IMR-90 (cell line): Measurements from ENCODE around the gene PLEKHS1. TPM values are rescaled to one million over a fixed set of nuclear protein-coding genes. Genes with fewer than 3 reads are reported as not detected.

Experiments used
- ATAC-seq: fragments of 200-7000 bp; cut with Tn5 transposase; 2 replicates; pipeline ENCODE4 v1.9.1; 2020; ENCODE audit warnings: low read depth, mild to moderate bottlenecking, moderate library complexity
- BruUV-seq: library from RNA; stranded (reverse); fragments of 400-500 nt; replicated peaks from 2 replicates; lab custom pipeline; 2021; lab: Mats Ljungman, UMichigan
- CTCF ChIA-PET: fragments of 300-600 bp; formaldehyde crosslinking; extraction: SDS; loops from one replicate; lab custom pipeline; 2021; ENCODE audit warnings: antibody characterized with exemption; lab: Yijun Ruan, JAX
- POLR2A ChIA-PET: fragments of 300-600 bp; sonication (Branson Sonifier 250); formaldehyde crosslinking; loops from one replicate; lab custom pipeline; 2022; ENCODE audit warnings: antibody characterized with exemption; ENCODE audit not compliant: unreplicated experiment; lab: Charles Lee
- DNase-seq: peaks from one replicate; pipeline ENCODE4 v3.0.0; 2013
- H2AFZ ChIP-seq: replicated peaks from 2 replicates; pipeline ENCODE3; 2013; ENCODE audit warnings: low read length, mild to moderate bottlenecking; ENCODE audit not compliant: poor library complexity
- H2AK5ac ChIP-seq: 2 replicates; pipeline ENCODE4 v1.6.1; 2013; ENCODE audit warnings: low read depth, low read length, inconsistent platforms
- H2AK9ac ChIP-seq: replicated peaks from 2 replicates; pipeline ENCODE3; 2013; ENCODE audit warnings: mild to moderate bottlenecking, low read depth, low read length, moderate library complexity; ENCODE audit not compliant: poor library complexity
- H2BK120ac ChIP-seq: 2 replicates; pipeline ENCODE4 v1.6.1; 2013; ENCODE audit warnings: low read depth, low read length, inconsistent platforms
- H2BK15ac ChIP-seq: 3 replicates; pipeline ENCODE4 v1.6.1; 2013; ENCODE audit warnings: low read depth, low read length, inconsistent platforms
- H2BK20ac ChIP-seq: 2 replicates; pipeline ENCODE4 v1.6.1; 2013; ENCODE audit warnings: low read depth, mild to moderate bottlenecking, inconsistent platforms, low read length, moderate library complexity
- H2BK5ac ChIP-seq: 2 replicates; pipeline ENCODE4 v1.6.1; 2013; ENCODE audit warnings: mild to moderate bottlenecking, low read depth, low read length, inconsistent platforms; ENCODE audit not compliant: poor library complexity, severe bottlenecking
- H3K14ac ChIP-seq: replicated peaks from 2 replicates; pipeline ENCODE4 v1.6.1; 2013; ENCODE audit warnings: low read depth, low read length, inconsistent platforms
- H3K18ac ChIP-seq: 2 replicates; pipeline ENCODE4 v1.6.1; 2013; ENCODE audit warnings: low read depth, low read length, control low read depth
- H3K23ac ChIP-seq: 2 replicates; pipeline ENCODE4 v1.6.1; 2013; ENCODE audit warnings: low read depth, low read length, inconsistent platforms
- H3K27ac ChIP-seq: 2 replicates; pipeline ENCODE4 v1.5.1; 2013; ENCODE audit warnings: mild to moderate bottlenecking, control low read depth, low read length; ENCODE audit not compliant: insufficient read depth
- H3K27me3 ChIP-seq: 2 replicates; pipeline ENCODE4 v1.6.1; 2013; ENCODE audit warnings: low read length; ENCODE audit not compliant: control insufficient read depth, insufficient read depth
- H3K36me3 ChIP-seq: 2 replicates; pipeline ENCODE4 v1.6.1; 2013; ENCODE audit warnings: low read length, mixed read lengths; ENCODE audit not compliant: control insufficient read depth, insufficient read depth
- H3K4ac ChIP-seq: 2 replicates; pipeline ENCODE4 v1.6.1; 2013; ENCODE audit warnings: low read depth, low read length, inconsistent platforms
- H3K4me1 ChIP-seq: 2 replicates; pipeline ENCODE4 v1.6.1; 2013; ENCODE audit warnings: low read length, mixed read lengths; ENCODE audit not compliant: control insufficient read depth, insufficient read depth
- H3K4me2 ChIP-seq: 2 replicates; pipeline ENCODE4 v1.6.1; 2013; ENCODE audit warnings: low read depth, mild to moderate bottlenecking, control low read depth, low read length, moderate library complexity
- H3K4me3 ChIP-seq: 2 replicates; pipeline ENCODE4 v1.5.1; 2013; ENCODE audit warnings: low read depth, mild to moderate bottlenecking, control low read depth, low read length, moderate library complexity; ENCODE audit not compliant: insufficient read depth
- H3K56ac ChIP-seq: 2 replicates; pipeline ENCODE4 v1.6.1; 2013; ENCODE audit warnings: low read length, inconsistent platforms; ENCODE audit not compliant: insufficient read depth; ENCODE audit errors: extremely low read depth
- H3K79me1 ChIP-seq, 2 experiments: 2 replicates each; pipeline ENCODE4 v1.6.1; 2013; ENCODE audit warnings: low read length in 2 of 2, inconsistent platforms in 1 of 2, low read depth in 1 of 2
- H3K9ac ChIP-seq: 2 replicates; pipeline ENCODE4 v1.6.1; 2013; ENCODE audit warnings: low read depth, low read length, control low read depth
- H3K9me1 ChIP-seq: 2 replicates; pipeline ENCODE4 v1.6.1; 2013; ENCODE audit warnings: low read length, inconsistent platforms; ENCODE audit not compliant: insufficient read depth
- H3K9me3 ChIP-seq: 2 replicates; pipeline ENCODE4 v1.6.1; 2013; ENCODE audit warnings: low read length; ENCODE audit not compliant: control insufficient read depth, insufficient read depth
- H4K20me1 ChIP-seq: 2 replicates; pipeline ENCODE4 v1.6.1; 2013; ENCODE audit warnings: low read length, inconsistent platforms; ENCODE audit not compliant: insufficient read depth
- H4K5ac ChIP-seq: 2 replicates; pipeline ENCODE4 v1.6.1; 2013; ENCODE audit warnings: mild to moderate bottlenecking, low read depth, low read length, control low read depth
- H4K8ac ChIP-seq, 2 experiments: 2 replicates each; pipeline ENCODE4 v1.6.1; 2013; ENCODE audit warnings: low read depth in 2 of 2, low read length in 2 of 2, control low read depth in 1 of 2, inconsistent platforms in 1 of 2
- H4K91ac ChIP-seq: 2 replicates; pipeline ENCODE4 v1.6.1; 2013; ENCODE audit warnings: low read depth, low read length, inconsistent platforms; ENCODE audit not compliant: insufficient read depth
- BHLHE40 ChIP-seq: fragments of 150-350 bp; IDR thresholded peaks from 2 replicates; pipeline ENCODE4 v1.6.1; 2016; ENCODE audit warnings: mild to moderate bottlenecking, low read depth, low read length
- CEBPB ChIP-seq: IDR thresholded peaks from 2 replicates; pipeline ENCODE4 v1.6.1; 2012; ENCODE audit warnings: low read depth, low read length, improper control_type of control experiment
- CHD1 ChIP-seq: IDR thresholded peaks from 2 replicates; pipeline ENCODE4 v1.6.1; 2012; ENCODE audit warnings: low read depth, low read length, improper control_type of control experiment
- FOS ChIP-seq: fragments of 150-350 bp; IDR thresholded peaks from 2 replicates; pipeline ENCODE4 v1.6.1; 2016; ENCODE audit warnings: low read depth, low read length
- MAFK ChIP-seq: IDR thresholded peaks from 2 replicates; pipeline ENCODE4 v1.6.1; 2012; ENCODE audit warnings: low read depth, low read length, improper control_type of control experiment
- MAZ ChIP-seq: IDR thresholded peaks from 2 replicates; pipeline ENCODE4 v1.6.1; 2012; ENCODE audit warnings: low read depth, mild to moderate bottlenecking, low read length, improper control_type of control experiment, moderate library complexity, borderline replicate concordance
- MXI1 ChIP-seq: IDR thresholded peaks from 2 replicates; pipeline ENCODE4 v1.6.1; 2012; ENCODE audit warnings: low read depth, mild to moderate bottlenecking, low read length, moderate library complexity, borderline replicate concordance
- NFE2L2 ChIP-seq: fragments of 150-350 bp; IDR thresholded peaks from 2 replicates; pipeline ENCODE4 v1.6.1; 2016; ENCODE audit warnings: low read depth, mild to moderate bottlenecking, low read length
- POLR2A ChIP-seq: IDR thresholded peaks from 2 replicates; pipeline ENCODE4 v1.6.1; 2012; ENCODE audit warnings: mild to moderate bottlenecking, low read depth, low read length
- RAD21 ChIP-seq: IDR thresholded peaks from 2 replicates; pipeline ENCODE4 v1.6.1; 2012; ENCODE audit warnings: low read length, improper control_type of control experiment
- RCOR1 ChIP-seq: IDR thresholded peaks from 2 replicates; pipeline ENCODE4 v1.6.1; 2012; ENCODE audit warnings: mild to moderate bottlenecking, low read length, improper control_type of control experiment; ENCODE audit not compliant: insufficient replicate concordance
- SMC3 ChIP-seq: fragments of 150-350 bp; IDR thresholded peaks from 2 replicates; pipeline ENCODE4 v1.6.1; 2016; ENCODE audit warnings: low read depth, mild to moderate bottlenecking, antibody characterized with exemption, low read length, moderate library complexity
- WGBS, 2 experiments: methylation state at CpG; one replicate each; pipeline versions ENCODE4 v1.1.5 to v1.1.7; 2013; ENCODE audit warnings: missing lambda C conversion rate in 2 of 2; ENCODE audit not compliant: insufficient read length in 1 of 2; ENCODE audit errors: extremely low coverage in 2 of 2; 5-methylcytosine and 5-hydroxymethylcytosine counted together
- dilution Hi-C: fragments of 300-500 bp; cut with HindIII; formaldehyde crosslinking; loops from one replicate; pipeline ENCODE4 v1.14.3; 2018; ENCODE audit warnings: low sequenced_read_pairs; ENCODE audit not compliant: unreplicated experiment
- in situ Hi-C: fragments of 300-500 bp; cut with MboI; formaldehyde crosslinking; loops from 3 replicates; pipeline ENCODE4 v1.14.3; 2019; ENCODE audit warnings: low sequenced_read_pairs, inconsistent platforms, mixed read lengths
- intact Hi-C: fragments of 100-400 bp; cut with micrococcal nuclease; formaldehyde crosslinking; loops from 2 replicates; pipeline ENCODE4 v1.10.0; 2022
- polyA plus RNA-seq, 3 experiments: library from polyadenylated mRNA; depleted of rRNA; stranded (reverse); fragments of >200 nt; gene quantifications; 2 replicates each; pipeline ENCODE4 v1.2.3, GENCODE V29; 2012; ENCODE audit warnings: low replicate concordance in 1 of 3
- total RNA-seq: library from RNA; depleted of rRNA; stranded (reverse); fragments of >200 nt; gene quantifications from 2 replicates; pipeline ENCODE4 v1.2.3, GENCODE V29; 2012
- TF ChIP-seq, protein P1 (sequence below): conservative IDR thresholded peaks from 2 replicates; pipeline ENCODE4 v1.5.1; 2012; ENCODE audit warnings: mild to moderate bottlenecking, low read depth, low read length, improper control_type of control experiment
- TF ChIP-seq, protein P2 (sequence below): fragments of 150-350 bp; IDR thresholded peaks from 2 replicates; pipeline ENCODE4 v1.6.1; 2016; ENCODE audit warnings: low read depth, mild to moderate bottlenecking, low read length, moderate library complexity, borderline replicate concordance
- TF ChIP-seq, protein P3 (sequence below): fragments of 150-350 bp; IDR thresholded peaks from 2 replicates; pipeline ENCODE4 v1.6.1; 2017; ENCODE audit warnings: mild to moderate bottlenecking, antibody characterized with exemption, low read length, low read depth

The PLEKHS1 gene
- total and polyA plus RNA-seq, 2 of the 4 experiments (the other 2 are of a cell fraction): not detected

DNA sequence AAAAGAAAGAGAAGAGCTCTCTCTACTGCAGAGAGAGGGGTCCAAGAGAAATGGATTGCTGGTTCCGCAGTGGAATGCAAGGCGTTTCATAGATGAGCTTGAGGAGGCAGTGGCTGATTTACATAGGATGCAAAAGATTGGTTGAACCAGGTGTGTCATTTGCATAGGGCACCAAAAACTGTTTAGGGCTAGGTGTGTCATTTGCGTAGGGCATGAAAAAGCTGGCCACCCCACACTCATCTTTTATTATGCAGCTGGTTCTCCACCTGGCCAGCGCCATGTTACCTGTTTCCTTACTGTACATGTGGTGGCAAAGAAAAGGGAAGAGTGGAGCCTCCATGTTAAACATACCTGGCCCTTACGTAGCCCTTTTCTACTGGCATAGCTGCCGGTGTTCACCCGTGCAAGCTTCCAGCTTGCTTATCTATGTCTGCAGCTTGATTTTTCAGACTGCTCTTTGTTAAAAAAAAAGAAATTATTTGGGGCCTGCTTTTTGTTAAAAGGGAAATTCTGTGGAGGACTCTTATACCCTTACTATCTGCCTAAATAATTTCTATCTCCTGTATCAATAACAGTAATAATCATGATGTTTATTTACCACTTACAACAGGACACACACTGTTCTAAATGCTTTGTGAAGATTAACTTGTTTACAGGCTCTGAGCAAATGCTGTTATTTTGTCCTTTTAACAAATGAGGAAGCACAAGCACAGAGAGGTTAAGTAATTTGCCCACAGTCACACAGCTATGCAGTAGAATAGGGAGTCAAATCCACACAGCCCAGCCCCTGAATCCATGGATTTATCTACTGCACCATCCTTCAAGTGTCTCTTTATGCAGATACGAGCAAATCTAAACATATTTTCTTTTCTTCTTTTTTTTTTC lies 38.5 kb upstream of the PLEKHS1 start:
- no peak overlapping the region for H4K5ac ChIP-seq
- BruUV-seq: no TSS peak
- dilution Hi-C loops (no loop called here), intact Hi-C loops (no loop called here), in situ Hi-C loops (no loop called here)
- H3K4me2 ChIP-seq: no peak overlapping the region
- no peak overlapping the region for H2BK20ac ChIP-seq
- no peak overlapping the region for H3K4me3 ChIP-seq
- no peak overlapping the region for H2AK5ac ChIP-seq
- H2AK9ac ChIP-seq: no peak overlapping the region
- H3K4ac ChIP-seq: no peak overlapping the region
- no peak overlapping the region for H2BK15ac ChIP-seq
- no peaks in the 10 kb centered on the region for H3K9me3 ChIP-seq
- peaks cover 8% of the 10 kb centered on the region; the same call in 1 of the 2 replicates for H3K9me1 ChIP-seq
- no peak overlapping the region for H2BK120ac ChIP-seq
- WGBS, 2 experiments: no CpG with 5 or more reads among the region's 8 CpGs
- no peak overlapping the region for H3K56ac ChIP-seq
- peaks cover 8 to 41% of the 10 kb centered on the region in 2 experiments for H3K79me1 ChIP-seq
- H3K27me3 ChIP-seq: no peaks in the 10 kb centered on the region
- peaks cover 4% of the 10 kb centered on the region for H3K4me1 ChIP-seq
- no peak overlapping the region for H3K23ac ChIP-seq
- POLR2A ChIA-PET: no interaction called here
- no peak overlapping the region for H3K18ac ChIP-seq
- H4K20me1 ChIP-seq: peaks cover 19% of the 10 kb centered on the region
- no peak overlapping the region for H2AFZ ChIP-seq
- H2BK5ac ChIP-seq: no peak overlapping the region
- DNase-seq (no peak), ATAC-seq (no peak)
- no peak overlapping the region for H3K14ac ChIP-seq
- H4K8ac ChIP-seq: no peak overlapping the region
- peaks cover 5% of the 10 kb centered on the region; the same call in 1 of the 2 replicates for H3K36me3 ChIP-seq
- H4K91ac ChIP-seq: no peak overlapping the region
- H3K9ac ChIP-seq: no peak overlapping the region
- H3K27ac ChIP-seq: no peak overlapping the region
- CTCF ChIA-PET: no interaction called here
- no peak for TF ChIP-seq MAZ
- TF ChIP-seq CEBPB: no peak
- TF ChIP-seq POLR2A: no peak
- TF ChIP-seq FOS: no peak
- TF ChIP-seq SMC3: no peak
- no peak for TF ChIP-seq RCOR1
- TF ChIP-seq MXI1: no peak
- TF ChIP-seq, protein P1, sequence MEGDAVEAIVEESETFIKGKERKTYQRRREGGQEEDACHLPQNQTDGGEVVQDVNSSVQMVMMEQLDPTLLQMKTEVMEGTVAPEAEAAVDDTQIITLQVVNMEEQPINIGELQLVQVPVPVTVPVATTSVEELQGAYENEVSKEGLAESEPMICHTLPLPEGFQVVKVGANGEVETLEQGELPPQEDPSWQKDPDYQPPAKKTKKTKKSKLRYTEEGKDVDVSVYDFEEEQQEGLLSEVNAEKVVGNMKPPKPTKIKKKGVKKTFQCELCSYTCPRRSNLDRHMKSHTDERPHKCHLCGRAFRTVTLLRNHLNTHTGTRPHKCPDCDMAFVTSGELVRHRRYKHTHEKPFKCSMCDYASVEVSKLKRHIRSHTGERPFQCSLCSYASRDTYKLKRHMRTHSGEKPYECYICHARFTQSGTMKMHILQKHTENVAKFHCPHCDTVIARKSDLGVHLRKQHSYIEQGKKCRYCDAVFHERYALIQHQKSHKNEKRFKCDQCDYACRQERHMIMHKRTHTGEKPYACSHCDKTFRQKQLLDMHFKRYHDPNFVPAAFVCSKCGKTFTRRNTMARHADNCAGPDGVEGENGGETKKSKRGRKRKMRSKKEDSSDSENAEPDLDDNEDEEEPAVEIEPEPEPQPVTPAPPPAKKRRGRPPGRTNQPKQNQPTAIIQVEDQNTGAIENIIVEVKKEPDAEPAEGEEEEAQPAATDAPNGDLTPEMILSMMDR: no peak
- TF ChIP-seq BHLHE40: no peak
- TF ChIP-seq MAFK: no peak
- TF ChIP-seq, protein P2, sequence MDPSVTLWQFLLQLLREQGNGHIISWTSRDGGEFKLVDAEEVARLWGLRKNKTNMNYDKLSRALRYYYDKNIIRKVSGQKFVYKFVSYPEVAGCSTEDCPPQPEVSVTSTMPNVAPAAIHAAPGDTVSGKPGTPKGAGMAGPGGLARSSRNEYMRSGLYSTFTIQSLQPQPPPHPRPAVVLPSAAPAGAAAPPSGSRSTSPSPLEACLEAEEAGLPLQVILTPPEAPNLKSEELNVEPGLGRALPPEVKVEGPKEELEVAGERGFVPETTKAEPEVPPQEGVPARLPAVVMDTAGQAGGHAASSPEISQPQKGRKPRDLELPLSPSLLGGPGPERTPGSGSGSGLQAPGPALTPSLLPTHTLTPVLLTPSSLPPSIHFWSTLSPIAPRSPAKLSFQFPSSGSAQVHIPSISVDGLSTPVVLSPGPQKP: no peak
- no peak for TF ChIP-seq RAD21
- TF ChIP-seq CHD1: no peak
- TF ChIP-seq, protein P3, sequence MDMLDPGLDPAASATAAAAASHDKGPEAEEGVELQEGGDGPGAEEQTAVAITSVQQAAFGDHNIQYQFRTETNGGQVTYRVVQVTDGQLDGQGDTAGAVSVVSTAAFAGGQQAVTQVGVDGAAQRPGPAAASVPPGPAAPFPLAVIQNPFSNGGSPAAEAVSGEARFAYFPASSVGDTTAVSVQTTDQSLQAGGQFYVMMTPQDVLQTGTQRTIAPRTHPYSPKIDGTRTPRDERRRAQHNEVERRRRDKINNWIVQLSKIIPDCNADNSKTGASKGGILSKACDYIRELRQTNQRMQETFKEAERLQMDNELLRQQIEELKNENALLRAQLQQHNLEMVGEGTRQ: no peak
- no peak for TF ChIP-seq NFE2L2
